Activated naive CD4-positive, alpha-beta T cell treated with Interleukin-2 at 50 U/mL for 16 hours (primary cell): ENCODE measurements around the gene ANKRD33B.
"Not testable (repeated sequence)": the region's sequence is repeated elsewhere in the genome, so short reads cannot be mapped to it uniquely, and the experiment has no call there.

ENCODE experiments used
- DNase-seq: peaks from one replicate; pipeline ENCODE4 v3.0.0-alpha.2; 2020

The ANKRD33B gene

DNA sequence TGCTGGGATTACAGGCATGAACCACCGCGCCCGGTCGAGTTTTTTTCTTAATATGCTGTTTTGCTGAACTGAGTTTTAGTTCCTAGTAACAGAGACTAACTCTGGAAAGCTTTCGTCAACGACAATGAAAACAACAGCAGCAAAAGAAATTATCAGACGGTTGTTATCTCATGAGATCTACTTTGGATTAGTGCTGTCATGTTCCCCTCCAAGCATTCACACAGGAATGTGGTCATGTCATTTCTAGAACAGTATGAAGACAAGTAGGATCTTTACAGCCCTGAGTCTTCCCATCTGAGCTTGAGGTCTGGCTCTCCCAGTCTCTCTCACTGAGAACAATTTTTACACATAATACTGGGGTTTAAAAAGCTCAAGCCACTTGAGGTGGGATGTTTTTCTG, 4.0 kb upstream of the ANKRD33B start:
- no peak for DNase-seq

DNA sequence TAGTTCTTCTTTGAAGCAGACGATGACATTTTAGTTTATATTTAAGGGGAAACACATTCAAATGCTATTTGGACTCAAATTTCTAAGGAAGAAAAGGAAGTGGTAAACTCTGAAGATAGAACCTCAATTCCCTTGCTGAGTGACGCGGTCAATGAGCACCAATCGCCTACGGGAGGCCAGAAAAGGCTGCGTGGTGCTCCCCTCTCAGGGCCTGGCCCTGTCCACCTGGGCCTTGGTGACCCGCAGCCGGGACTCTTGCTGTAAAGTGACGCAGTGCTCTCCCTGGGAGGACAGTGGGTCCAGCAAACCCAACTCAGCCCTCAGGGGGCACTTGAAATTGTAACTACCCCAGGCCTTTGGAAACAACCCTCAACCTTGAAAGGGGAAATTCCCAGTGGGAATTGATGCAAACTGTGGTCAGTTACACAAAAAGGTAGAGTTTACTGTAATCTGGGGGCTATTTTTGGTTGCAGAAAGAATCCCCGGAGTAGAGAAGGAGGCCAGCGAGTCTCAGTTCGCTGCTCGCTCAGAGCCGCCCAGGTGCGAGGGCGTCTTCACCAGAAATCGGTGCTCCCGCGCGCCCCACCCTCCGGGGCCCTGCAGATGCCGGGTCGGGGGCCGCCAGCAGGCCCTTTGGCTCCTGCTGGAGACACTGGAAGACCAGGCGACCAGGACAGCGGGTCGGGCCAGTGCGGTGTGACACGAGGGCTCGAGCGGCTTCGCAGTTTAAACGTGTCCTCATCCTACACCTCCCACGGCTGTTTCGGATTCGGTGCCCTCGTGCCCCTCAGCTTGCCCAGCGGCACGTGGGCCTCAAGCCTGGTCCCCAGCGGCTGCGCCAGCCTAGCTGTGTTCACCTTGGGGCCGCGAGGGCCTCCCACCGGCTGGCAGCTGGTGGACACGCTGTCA, 1.4 kb upstream of the ANKRD33B start:
- no peak for DNase-seq

DNA sequence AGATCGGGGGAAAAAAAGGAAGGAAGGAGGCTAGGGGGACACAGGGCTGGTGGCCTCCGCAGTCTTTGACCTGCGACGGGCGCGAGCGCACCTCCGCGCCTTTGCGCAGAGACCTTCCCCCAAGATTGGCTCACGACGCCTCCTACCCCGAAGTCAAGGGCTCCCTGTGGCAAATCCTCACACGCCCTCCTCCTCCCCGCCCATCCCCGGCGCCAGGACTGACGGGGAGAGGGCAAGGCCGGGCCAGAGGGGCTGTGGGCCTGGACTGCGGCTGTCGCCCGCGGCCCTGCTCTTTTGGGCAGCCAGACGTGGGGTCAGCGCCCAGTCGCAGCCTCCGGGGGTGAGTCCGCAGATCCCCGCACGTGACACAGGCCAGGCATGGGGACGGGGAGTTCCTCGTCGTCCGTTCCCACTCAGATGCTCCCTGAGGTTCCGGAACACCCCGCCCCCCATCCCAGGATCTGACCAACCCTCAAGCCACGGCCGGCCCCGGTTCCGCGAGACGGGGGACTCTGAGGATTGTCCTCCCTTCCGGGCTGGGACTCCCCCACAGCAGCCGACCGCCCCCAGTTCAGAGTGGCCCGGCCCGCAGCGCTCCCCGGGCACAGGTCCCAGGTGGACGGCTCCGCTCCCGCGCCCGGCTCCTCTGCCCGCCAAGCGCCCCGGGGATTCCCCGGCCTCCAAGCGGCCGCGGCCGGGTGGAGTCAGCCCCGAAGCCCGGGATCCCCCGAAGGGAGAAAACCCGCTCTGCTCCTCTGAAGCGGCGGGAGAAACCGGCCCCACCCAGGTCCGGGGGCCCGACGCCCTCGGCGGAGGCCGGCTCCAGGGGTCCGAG, 543 bp upstream of the ANKRD33B start:
- DNase-seq: peak; percentile 54

DNA sequence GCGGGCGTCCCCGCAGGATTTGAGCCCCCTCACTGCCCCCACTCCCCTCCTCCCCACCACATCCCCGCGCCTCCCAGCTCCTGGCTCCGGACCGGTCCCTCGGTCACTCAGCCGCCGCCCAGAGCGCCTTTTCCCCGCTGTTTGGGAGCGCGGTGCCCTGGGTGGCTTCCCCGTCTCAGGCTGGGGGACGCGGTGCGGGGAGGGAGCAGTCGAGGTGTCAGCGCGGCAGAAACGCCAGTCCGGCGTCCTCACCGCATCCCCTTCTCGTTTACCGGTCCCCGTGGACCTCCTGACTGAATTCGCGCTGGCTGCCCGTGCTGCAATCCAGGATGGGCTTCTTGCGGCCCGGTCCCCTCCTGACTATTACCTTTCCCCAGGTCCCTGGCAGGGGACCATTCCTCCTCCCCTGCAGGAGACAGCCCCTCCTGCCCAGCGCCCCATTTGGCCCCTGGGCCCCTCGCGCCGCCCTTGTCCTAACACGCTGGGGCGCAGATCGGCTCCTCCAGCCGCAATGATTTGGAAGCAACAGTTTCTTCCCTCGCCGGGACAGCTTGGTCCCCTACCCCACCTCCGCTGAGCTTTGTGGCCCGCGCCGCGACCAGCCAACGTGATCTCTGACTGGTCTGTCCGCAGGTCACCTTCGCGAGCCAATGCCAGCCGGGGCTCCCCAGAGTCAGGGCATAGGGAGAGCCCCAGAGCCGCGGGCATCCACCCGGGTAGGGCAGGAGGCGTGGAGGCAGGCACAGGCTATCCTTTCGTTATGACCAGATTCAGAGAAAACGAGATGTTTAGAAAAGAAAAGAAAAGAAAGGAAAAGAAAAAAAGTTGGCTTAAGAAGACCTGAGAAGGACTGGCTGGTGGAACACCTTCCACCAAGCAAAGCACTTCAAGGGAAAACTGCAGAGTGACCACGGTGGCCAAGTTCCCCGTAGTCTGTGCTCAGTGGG, 1.2 kb downstream of the ANKRD33B start:
- DNase-seq: peak; percentile 23

DNA sequence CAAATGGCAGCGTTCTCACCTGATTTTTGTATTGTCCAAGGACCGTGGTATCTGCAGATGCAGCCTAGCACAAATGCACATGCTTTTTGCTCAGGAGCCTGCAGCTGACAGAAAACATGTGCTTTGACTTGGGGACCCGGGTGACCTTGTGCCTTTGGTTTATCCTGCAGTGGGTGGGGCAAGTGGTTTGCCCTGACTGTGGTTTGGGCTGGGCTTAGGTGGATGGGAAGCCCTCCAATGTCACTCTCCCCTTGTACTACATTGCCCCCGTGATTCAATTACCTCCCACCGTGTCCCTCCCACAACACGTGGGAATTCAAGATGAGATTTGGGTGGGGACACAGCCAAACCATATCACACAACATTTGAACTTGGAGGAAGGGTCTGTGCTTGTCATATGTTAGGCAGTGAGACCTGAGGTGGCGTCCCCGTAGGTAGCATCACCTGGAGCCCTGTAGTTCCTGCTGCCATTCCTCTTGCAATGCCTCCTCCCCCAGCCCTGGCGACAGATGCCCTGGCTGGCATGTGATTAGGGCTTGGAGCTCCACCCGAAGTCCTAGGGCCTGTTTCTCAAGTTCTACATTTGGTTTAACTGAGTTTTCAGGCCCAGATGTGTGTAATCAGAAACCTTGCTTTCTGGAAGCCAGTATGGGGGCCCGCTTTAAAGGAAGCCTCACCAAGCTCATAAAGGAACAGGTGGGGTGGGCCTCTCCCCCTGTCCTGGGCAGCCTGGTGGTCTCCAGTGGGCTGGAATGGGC, 2.1 kb downstream of the ANKRD33B start:
- no peak for DNase-seq

DNA sequence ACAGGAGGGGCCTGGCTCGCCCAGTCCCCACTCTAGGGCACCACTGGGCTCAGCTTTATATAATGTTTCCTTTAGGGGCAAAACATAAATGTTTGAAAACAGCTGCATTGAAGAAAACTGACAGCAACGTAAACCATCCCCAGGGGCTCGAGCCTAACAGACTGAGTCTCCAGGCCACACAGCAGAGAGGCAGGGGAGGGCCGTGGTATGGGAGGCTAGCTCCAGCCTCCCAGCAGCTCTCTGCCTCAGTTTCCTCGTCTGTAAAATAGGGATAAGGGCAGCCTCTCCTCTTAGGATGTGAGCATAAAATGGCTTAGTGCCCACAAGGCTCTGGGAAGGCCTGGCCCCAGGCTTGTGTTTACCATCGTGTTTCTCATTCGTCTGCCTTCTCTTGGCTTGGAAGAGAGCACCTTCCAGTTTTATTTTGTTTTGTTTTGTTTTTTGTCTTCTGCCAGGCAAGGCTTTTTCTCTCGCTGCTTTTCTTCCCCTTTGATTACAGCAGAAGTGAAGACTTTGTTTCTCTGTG, 2.7 kb downstream of the ANKRD33B start:
- DNase-seq: no peak

DNA sequence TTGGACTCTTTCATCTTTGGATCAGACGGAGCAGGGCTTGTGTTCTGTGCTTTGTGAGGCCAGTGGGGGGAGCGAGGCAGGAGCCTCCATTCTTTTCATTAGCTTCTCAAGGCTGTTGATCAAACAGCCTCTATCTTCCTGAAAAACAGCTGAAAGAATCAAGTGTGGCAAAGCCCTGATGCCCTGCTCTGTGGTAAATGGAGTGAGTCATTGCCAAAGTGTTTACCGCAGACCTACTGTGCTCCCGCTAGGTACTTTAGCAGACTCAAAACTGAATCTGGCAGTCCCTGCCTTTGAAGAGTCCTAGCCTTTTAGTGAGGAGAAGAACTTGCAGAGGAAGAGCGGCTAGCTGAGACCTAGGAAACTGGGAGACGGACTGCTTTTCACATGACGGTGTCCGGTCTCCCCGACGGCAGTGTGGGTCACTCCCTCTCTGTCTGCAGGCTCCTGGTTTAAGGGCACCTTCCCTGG, 3.3 kb downstream of the ANKRD33B start:
- DNase-seq: no peak

DNA sequence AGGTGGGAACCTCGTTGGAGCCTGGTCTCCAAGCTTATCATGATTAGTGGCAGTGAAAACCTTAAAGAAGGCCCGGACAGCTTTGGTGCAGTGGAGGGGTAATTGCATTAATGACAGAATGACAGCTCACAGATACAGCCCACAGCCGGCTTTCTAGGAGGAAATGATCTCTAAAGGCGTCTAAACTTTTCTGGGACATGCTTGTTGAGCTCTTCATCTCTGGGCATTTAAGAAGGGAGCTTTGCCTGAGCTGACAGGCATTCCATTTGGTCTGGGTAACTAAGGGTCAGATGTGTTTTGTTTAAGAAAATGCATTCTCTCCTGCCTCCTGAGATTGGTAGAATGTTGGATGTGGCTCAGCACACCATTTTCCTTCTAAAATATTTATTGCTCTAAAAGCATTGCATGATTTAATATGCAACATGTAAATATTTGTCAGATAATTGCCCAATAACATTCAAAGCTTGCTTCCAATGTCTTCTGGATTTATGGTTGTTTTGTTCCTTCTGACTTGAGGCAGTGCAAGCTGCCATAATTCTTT, 4.0 kb downstream of the ANKRD33B start:
- no peak for DNase-seq

DNA sequence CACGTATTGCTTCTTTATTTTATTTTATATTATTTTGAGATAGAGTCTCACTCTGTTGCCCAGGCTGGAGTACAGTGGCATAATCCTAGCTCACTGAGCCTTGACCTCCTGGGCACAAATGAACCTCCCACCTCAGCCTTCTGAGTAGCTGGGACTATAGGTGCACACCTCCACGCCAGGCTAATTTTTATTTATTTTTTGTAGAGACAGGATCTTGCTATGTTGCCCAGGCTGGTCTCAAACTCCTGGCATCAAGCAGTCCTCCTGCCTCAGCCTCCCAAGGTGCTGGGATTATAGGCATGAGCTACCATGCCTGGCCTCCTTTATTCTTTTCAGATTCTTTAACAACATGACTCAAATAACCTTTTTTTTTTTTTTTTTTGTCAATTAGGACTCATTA, 6.7 kb downstream of the ANKRD33B start:
- not testable (repeated sequence) for DNase-seq

DNA sequence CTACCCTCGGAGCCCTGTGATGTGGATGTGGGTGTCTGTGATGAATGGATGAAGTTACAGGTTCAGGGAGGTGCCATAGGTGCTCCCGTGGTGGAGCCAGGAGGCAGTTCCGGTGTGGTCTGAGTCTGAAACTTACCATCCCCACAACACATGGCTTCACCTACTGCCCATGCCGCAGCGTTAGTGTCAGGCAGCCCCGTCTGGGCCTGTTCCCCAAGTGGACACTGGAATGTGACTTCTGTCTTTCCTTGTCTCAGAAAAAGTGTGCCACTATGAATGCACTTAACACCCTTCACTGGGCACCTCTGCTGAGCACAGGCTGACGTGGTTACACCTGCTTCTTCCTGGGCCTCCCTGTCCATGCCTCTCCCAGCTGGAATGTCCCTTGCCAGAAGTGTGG, 8.6 kb downstream of the ANKRD33B start:
- no peak for DNase-seq

DNA sequence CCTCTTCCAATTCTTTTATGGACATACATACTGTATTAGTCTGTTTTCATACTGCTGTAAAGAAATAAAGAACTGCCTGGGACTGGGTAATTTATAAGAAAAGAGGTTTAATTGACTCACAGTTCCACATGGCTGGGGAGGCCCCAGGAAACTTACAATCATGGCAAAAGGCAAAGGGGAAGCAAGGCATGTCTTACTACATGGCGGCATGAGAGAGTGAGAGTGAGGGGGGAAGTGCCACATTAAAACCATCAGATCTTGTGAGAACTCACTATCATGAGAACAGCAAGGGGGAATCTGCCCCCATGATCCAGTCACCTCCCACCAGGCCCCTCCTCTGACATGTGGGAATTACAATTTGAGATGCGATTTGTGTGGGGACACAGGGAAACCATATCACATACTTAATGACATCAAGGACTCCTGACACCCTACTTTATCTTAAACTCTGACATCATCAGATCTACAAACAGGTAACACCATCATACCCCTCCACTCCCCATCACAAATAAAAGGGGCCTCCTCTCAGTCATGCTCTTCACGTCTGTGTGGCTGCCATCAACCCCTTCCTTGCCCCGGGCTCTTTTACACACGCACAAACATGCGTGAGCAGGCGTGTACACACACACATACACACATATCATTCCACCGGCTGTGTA, 9.7 kb downstream of the ANKRD33B start:
- DNase-seq: no peak

DNA sequence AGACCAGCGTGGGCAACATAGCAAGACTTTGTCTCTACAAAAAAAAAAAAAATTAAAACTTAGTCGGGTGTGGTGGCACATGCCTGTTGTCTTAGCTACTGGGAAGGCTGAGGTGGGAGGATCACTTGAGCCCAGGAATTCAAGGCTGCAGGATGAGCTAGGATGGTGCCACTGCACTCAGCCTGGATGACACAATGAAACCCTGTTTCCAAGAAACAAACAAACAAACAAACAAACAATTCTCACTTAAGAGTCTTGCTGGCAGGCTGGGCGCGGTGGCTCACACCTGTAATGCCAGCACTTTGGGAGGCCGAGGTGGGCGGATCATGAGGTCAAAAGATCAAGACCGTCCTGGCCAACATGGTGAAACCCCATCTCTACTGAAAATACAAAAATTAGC, 11.0 kb downstream of the ANKRD33B start:
- DNase-seq: not testable (repeated sequence)

DNA sequence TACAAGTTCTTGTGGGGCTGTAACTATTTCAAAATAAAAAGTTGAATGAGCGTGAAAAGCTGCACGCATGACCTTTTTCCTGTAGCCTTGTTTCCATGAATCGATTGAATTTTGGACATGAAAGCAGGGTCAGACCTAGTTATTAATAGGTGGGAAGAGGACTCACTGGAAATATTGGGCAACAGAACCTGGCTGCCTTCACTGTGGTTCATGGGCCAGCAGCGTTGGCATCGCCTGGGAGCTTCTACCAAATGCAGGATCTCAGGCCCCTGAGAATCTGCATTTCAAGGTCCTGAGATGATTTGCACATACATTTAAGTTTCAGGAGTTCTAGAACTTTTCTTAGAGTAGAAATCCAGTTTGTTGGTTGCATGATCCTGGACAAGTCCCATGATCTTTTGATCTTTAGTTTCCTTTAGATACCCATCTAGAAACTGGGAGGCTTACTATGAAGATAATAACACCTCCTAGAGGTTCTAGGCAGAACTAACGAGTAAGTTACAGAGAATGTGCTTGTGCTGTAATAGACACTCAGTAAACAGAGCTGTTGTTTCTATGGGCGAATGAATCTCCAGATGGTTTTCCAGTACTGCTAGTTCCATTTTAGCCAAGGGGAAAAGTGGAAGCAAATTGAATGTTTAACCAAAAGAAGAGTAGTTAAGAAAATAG, 12.4 kb downstream of the ANKRD33B start:
- DNase-seq: no peak

DNA sequence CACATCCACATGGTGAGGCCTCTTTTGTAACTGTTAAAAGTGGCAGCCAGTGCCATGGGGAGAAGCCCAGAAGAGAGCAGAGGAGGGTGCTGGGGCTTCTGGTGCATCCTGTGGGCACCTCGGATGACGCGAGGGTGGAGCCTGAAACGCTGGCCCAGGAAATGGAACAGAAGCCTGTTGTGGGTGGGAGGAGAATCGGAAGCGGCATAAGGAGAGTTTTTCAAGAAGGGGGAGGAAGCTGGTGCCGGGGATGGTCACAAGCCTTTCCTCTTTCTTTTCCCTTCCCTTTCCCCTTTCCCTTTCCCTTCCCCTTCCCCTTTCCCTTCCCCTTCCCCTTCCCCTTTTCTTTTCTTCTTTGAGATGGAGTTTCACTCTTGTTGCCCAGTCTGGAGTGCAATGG, 12.9 kb downstream of the ANKRD33B start:
- DNase-seq: no peak

DNA sequence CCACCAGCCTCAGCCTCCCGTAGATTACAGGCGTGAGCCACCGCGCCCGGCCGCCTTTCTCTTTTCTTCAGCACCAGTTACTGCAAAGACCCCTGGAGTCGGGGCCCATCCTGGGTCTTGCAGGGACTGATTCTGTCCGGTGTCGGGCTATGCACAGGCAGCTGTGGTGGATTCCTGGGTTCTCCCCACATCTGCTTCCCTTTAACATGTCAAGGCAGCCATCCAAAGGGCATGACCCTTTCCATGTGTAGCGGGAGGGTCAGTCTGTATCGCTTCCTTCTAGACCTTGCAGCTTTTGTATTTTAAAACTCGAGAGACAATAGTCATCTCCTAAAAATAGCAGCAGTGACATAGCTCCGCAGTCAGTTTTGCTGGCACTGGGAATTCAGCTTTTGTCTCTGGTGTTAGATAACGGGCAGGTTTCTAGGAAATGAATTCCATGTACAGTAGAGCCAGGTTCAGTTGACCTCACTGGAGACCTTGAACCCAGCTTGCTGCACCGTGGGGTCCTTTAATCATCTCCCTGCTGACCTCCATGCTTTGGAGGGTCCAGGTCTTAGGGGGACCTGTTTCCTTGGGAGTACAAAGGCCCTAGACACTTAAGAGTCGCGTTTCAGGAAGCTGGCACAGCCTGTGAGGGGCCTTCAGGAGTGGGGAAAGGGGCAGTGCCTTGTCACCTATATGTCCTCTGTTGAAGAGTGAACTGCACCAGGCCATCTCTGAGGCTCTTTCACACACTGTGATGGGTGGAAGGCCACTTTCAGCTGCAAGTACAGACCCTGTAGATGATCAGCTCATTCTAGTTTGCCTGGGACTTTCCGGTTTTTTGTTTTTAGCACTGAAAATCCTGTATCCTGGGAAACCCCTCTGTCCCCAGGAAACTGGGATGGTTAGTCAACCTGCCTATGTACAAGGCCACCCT, 13.8 kb downstream of the ANKRD33B start:
- DNase-seq: no peak

DNA sequence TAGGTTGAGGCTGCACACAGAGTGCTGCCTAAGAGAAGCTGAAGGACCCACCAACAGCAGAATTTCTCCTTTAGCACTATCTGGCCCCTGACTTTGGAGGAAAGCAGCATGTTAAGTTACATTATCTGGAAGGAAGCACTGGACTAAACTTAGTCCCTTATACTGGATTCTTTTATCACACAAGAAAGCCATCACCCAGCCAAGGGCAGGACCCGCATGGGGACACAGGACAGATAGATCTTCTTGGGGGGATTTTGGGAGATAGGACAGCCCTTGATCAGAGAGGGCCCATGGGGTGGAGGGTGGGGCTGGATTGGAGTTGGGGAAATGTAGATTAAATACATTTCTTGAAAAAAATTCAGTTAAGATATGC, 14.4 kb downstream of the ANKRD33B start:
- no peak for DNase-seq

DNA sequence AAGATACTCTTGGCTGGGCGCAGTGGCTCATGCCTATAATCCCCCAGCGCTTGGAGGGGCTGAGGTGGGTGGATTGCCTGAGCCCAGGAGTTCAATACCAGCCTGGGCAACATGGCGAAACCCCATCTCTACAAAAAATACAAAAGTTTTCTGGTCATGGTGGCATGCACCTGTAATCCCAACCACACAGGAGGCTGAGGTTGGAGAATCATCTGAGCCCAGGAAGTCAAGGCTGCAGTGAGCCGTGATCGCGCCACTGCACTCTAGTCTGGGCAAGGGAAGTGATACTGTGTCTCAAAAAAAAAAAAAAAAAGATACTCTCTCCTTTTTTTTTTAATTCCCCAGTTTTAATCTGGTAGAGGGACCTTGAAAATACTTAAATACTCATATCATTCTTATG, 15.0 kb downstream of the ANKRD33B start:
- DNase-seq: no peak

DNA sequence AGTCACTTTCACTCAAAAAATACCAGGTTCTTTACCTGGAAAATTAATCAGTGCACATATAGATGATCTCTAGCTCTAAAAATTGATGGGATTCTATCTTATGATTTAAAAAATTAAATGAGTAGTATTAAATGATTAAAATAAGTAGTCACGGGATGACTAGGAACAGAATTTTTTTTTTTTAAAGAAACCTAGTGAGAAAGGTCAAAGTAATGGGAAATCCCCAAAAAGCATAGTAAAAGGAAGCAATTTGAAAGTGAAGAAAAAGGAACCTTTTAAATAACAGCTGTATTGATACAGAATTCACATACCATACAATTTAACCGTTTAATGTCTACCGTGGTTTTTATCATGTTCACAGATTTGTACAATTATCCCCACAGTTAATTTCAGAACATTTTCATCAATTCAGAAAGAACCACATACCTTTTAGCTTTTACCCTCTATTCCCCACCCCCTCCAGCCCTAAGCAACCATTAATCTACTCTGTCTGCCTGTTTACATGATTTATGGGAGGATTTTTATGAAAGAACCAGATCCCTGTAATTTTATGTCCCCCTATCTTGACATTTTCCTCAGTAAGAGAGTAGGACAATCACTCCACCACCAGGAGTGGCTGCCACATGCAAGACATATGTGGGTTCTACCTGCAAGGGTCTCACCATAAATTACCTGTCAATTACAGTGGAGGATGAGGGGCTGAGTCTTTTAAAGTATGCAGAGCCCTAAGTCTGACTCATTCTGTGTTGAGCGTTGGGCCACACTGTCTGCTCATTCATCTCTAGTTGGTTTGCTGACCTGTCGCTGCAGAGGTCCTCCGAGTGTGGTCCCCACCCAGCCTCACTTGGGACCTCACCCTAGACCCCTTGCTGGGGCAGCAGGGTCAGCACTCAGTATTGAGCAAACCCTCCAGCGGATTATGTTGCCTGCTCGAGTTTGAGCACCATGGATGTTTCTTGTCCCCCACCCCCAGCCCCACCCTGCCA, 16.0 kb downstream of the ANKRD33B start:
- no peak for DNase-seq
